Endothelial cell of umbilical vein (primary cell): ENCODE results near the gene CHIT1. TPM values are rescaled to one million over a fixed set of nuclear protein-coding genes. Genes with fewer than 3 reads are reported as not detected.

ENCODE experiments used
- BruUV-seq: library from RNA; stranded (reverse); fragments of 400-500 nt; replicated peaks from 2 replicates; lab custom pipeline; 2021; lab: Mats Ljungman, UMichigan
- CTCF ChIA-PET: fragments of 300-600, 350-600 bp; sonication (Branson Sonifier 250); formaldehyde crosslinking; loops from one replicate; lab custom pipeline; 2021; ENCODE audit warnings: antibody characterized with exemption, inconsistent platforms; lab: Charles Lee
- POLR2A ChIA-PET: fragments of 300-600, 350-600 bp; sonication (Branson Sonifier 250); formaldehyde crosslinking; loops from one replicate; lab custom pipeline; 2021; ENCODE audit warnings: antibody characterized with exemption, inconsistent platforms; lab: Charles Lee
- DNase-seq: peaks from one replicate; pipeline ENCODE4 v3.0.0-alpha.2; 2011; ENCODE audit warnings: low read depth, low spot score
- FAIRE-seq: peaks from 2 replicates; lab custom pipeline; 2011; peaks lifted over from hg19 to GRCh38; lab: Jason Lieb, UNC
- H2AFZ ChIP-seq: 2 replicates; pipeline ENCODE4 v1.6.0; 2012; ENCODE audit warnings: low read depth, low read length, control low read depth, inconsistent platforms
- H3K27ac ChIP-seq: 2 replicates; pipeline ENCODE4 v1.5.1; 2011; ENCODE audit warnings: low read depth, mild to moderate bottlenecking, control low read depth, low read length, moderate library complexity; ENCODE audit not compliant: insufficient read depth
- H3K27me3 ChIP-seq, 2 experiments: 2 replicates each; pipeline versions ENCODE4 v1.6.0 to v1.6.1; 2011; ENCODE audit warnings: low read length in 2 of 2, mixed read lengths in 1 of 2; ENCODE audit not compliant: control insufficient read depth in 2 of 2, insufficient read depth in 2 of 2
- H3K36me3 ChIP-seq, 2 experiments: 2 replicates in 1 of 2; 3 replicates in 1 of 2; pipeline ENCODE4 v1.5.1; 2011; ENCODE audit warnings: low read length in 2 of 2, mild to moderate bottlenecking in 1 of 2, moderate library complexity in 1 of 2; ENCODE audit not compliant: control insufficient read depth in 2 of 2, insufficient read depth in 2 of 2; ENCODE audit errors: extremely low read depth in 1 of 2
- H3K4me1 ChIP-seq: 3 replicates; pipeline ENCODE4 v1.5.1; 2011; ENCODE audit warnings: mild to moderate bottlenecking, low read length; ENCODE audit not compliant: control insufficient read depth, insufficient read depth; ENCODE audit errors: extremely low read depth
- H3K4me2 ChIP-seq: 2 replicates; pipeline ENCODE4 v1.6.1; 2011; ENCODE audit warnings: low read length, control low read depth, mixed read lengths; ENCODE audit not compliant: insufficient read depth
- H3K4me3 ChIP-seq, 3 experiments: fragments of 200-600 bp in 1 of 3; sonication (generic), shearing (Covaris generic) in 1 of 3; replicated peaks in 1 of 3; 2 replicates each; pipeline ENCODE4 v1.5.1; 2011 to 2016; ENCODE audit warnings: control low read depth in 3 of 3, low read length in 3 of 3, mild to moderate bottlenecking in 2 of 3, inconsistent platforms in 1 of 3, low read depth in 1 of 3, moderate library complexity in 1 of 3; ENCODE audit not compliant: insufficient read depth in 1 of 3
- H3K79me2 ChIP-seq: 2 replicates; pipeline ENCODE4 v1.6.0; 2012; ENCODE audit warnings: low read length, inconsistent platforms; ENCODE audit not compliant: control insufficient read depth, insufficient read depth
- H3K9ac ChIP-seq: replicated peaks from 2 replicates; pipeline ENCODE3; 2011; ENCODE audit warnings: low read length, control low read depth; ENCODE audit not compliant: insufficient read depth; ENCODE audit errors: extremely low read depth
- H3K9me1 ChIP-seq: replicated peaks from 3 replicates; pipeline ENCODE4 v1.6.0; 2011; ENCODE audit warnings: mild to moderate bottlenecking, low read length; ENCODE audit not compliant: control insufficient read depth, insufficient read depth; ENCODE audit errors: extremely low read depth
- H3K9me3 ChIP-seq: replicated peaks from 2 replicates; pipeline ENCODE4 v1.5.1; 2012; ENCODE audit warnings: low read length, inconsistent platforms; ENCODE audit not compliant: control insufficient read depth, insufficient read depth
- H4K20me1 ChIP-seq: replicated peaks from 2 replicates; pipeline ENCODE3; 2011; ENCODE audit warnings: mild to moderate bottlenecking, low read length; ENCODE audit not compliant: control insufficient read depth, insufficient read depth; ENCODE audit errors: extremely low read depth
- EZH2 ChIP-seq: IDR thresholded peaks from 2 replicates; pipeline ENCODE4 v1.6.1; 2012; ENCODE audit warnings: borderline replicate concordance, low read depth, mild to moderate bottlenecking, moderate library complexity, low read length, inconsistent platforms; ENCODE audit not compliant: severe bottlenecking
- FOS ChIP-seq: IDR thresholded peaks from 2 replicates; pipeline ENCODE4 v1.6.1; 2011; ENCODE audit warnings: mild to moderate bottlenecking, low read length, moderate library complexity, borderline replicate concordance; ENCODE audit not compliant: insufficient read depth
- GATA2 ChIP-seq: IDR thresholded peaks from 2 replicates; pipeline ENCODE4 v1.7.0; 2011; ENCODE audit warnings: low read depth, mild to moderate bottlenecking, moderate library complexity, mixed read lengths, low read length; ENCODE audit not compliant: insufficient read length, insufficient read depth
- JUN ChIP-seq: IDR thresholded peaks from 2 replicates; pipeline ENCODE4 v1.6.1; 2011; ENCODE audit warnings: borderline replicate concordance, low read depth; ENCODE audit not compliant: insufficient read length, insufficient read depth
- MYC ChIP-seq: IDR thresholded peaks from one replicate; pipeline ENCODE4 v1.6.1; 2011; ENCODE audit warnings: mild to moderate bottlenecking, low read depth, low read length
- POLR2A ChIP-seq: IDR thresholded peaks from 2 replicates; pipeline ENCODE4 v1.6.1; 2012; ENCODE audit warnings: low read depth, mild to moderate bottlenecking, control low read depth, low read length
- dilution Hi-C: fragments of 300-500 bp; cut with MboI; formaldehyde crosslinking; loops from one replicate; pipeline ENCODE4 v1.15.0; 2019; ENCODE audit warnings: low sequenced_read_pairs; ENCODE audit not compliant: extremely low pct_ligation_motif_present
- intact Hi-C: fragments of 100-400 bp; cut with micrococcal nuclease; formaldehyde crosslinking; loops from one replicate; pipeline ENCODE4 v1.10.0; 2022
- polyA plus RNA-seq, 4 experiments: library from polyadenylated mRNA; depleted of rRNA in 3 of 4; stranded (reverse) in 3 of 4; unstranded in 1 of 4; fragments of >200 nt; gene quantifications; 2 replicates each; pipeline versions ENCODE4 v1.2.1 to v1.2.3, GENCODE V29; 2011 to 2012; ENCODE audit warnings: missing spikeins in 1 of 4
- total RNA-seq: library from RNA; stranded (reverse); gene quantifications from 2 replicates; pipeline ENCODE4 v1.2.3, GENCODE V29; 2021
- TF ChIP-seq, protein P1 (sequence below): IDR thresholded peaks from 2 replicates; pipeline ENCODE4 v1.6.1; 2011; ENCODE audit not compliant: insufficient read depth, insufficient read length
- TF ChIP-seq, protein P2 (sequence below), 2 donors: IDR thresholded peaks; 1 replicate in 1 of 2; 2 replicates in 1 of 2; pipeline ENCODE4 v1.5.1; 2011; ENCODE audit warnings: low read length in 2 of 2, mild to moderate bottlenecking in 2 of 2, moderate library complexity in 2 of 2, control low read depth in 1 of 2, inconsistent platforms in 1 of 2, low read depth in 1 of 2; ENCODE audit not compliant: insufficient read depth in 1 of 2; ENCODE audit errors: extremely low read depth in 1 of 2

Gene CHIT1
- total and polyA plus RNA-seq, 2 donors (not counting 3 experiments of a cell fraction or from before 2014, with no cell fraction given): not detected

DNA sequence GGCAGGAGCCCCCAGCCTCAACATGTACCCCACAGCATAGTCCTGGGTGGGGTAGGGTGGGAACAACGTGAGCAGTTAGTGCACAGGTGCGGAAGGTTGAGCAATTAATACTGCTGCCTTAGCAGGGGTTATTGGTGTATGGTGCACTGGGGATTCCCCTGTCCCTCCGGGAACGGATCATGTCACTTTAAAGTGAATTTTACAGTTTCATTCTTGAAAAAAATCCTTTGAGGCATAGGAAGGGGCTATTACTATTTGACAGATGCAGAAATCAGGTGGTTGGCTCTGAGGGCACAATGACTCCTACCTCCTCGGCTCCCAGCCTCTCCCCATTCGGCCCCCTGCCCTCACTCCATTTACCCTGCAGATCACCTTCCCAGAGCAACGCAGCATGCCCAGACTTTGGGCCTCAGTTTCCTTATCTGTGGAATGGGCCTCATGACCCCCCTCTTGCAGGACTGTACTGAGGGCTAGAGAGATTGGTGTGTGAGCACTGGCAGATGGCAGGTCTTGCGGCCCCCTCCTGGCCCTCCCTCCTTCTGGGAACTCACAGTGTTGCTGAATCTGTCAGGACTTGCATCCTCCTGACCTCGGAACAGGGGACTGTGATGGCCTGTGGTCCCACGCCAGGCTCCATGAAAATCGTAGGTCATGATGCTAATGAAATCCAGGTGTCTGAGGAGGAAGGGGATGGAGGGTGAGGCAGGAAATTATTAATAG is 48.7 kb downstream of the CHIT1 start:
- H3K9me1 ChIP-seq: no peaks in the 10 kb centered on the region
- H3K9me3 ChIP-seq: no peaks in the 10 kb centered on the region
- ChIA-PET CTCF (no interaction called here), POLR2A (no interaction called here)
- no peak for TF ChIP-seq GATA2
- TF ChIP-seq, protein P1, sequence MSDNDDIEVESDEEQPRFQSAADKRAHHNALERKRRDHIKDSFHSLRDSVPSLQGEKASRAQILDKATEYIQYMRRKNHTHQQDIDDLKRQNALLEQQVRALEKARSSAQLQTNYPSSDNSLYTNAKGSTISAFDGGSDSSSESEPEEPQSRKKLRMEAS: no peak
- no peak for TF ChIP-seq EZH2
- no peak for TF ChIP-seq POLR2A
- no peak for TF ChIP-seq FOS
- TF ChIP-seq MYC: no peak
- TF ChIP-seq JUN: no peak
- TF ChIP-seq, protein P2, sequence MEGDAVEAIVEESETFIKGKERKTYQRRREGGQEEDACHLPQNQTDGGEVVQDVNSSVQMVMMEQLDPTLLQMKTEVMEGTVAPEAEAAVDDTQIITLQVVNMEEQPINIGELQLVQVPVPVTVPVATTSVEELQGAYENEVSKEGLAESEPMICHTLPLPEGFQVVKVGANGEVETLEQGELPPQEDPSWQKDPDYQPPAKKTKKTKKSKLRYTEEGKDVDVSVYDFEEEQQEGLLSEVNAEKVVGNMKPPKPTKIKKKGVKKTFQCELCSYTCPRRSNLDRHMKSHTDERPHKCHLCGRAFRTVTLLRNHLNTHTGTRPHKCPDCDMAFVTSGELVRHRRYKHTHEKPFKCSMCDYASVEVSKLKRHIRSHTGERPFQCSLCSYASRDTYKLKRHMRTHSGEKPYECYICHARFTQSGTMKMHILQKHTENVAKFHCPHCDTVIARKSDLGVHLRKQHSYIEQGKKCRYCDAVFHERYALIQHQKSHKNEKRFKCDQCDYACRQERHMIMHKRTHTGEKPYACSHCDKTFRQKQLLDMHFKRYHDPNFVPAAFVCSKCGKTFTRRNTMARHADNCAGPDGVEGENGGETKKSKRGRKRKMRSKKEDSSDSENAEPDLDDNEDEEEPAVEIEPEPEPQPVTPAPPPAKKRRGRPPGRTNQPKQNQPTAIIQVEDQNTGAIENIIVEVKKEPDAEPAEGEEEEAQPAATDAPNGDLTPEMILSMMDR (IDR thresholded peaks at IDR 0.05; ENCODE audit: extremely low read depth in 1 of 2, insufficient read depth in 1 of 2, low read depth in 1 of 2, low read length in 2 of 2): no peak
- H3K27ac ChIP-seq: no peak overlapping the region
- H4K20me1 ChIP-seq: no peaks in the 10 kb centered on the region
- BruUV-seq: no TSS peak
- H3K4me2 ChIP-seq: no peak overlapping the region
- H3K27me3 ChIP-seq: peaks cover 0 to 3% of the 10 kb centered on the region in 2 experiments
- no peak overlapping the region for H2AFZ ChIP-seq
- FAIRE-seq (no peak), DNase-seq (no peak)
- H3K36me3 ChIP-seq: no peaks in the 10 kb centered on the region
- H3K79me2 ChIP-seq: no peaks in the 10 kb centered on the region
- no peak overlapping the region for H3K9ac ChIP-seq
- dilution Hi-C loops (no loop called here), intact Hi-C loops (no loop called here)
- no peak overlapping the region for H3K4me3 ChIP-seq
- H3K4me1 ChIP-seq: peaks cover 6% of the 10 kb centered on the region
